H1 (cell line): ENCODE measurements around the gene TPRA1. TPM values are rescaled to one million over a fixed set of nuclear protein-coding genes. Genes with fewer than 3 reads are reported as not detected.

Source experiments
- CTCF ChIA-PET: fragments of 300-600 bp; sonication (Branson Sonifier 250); formaldehyde crosslinking; loops from one replicate; lab custom pipeline; 2021; ENCODE audit not compliant: partially characterized antibody; lab: Charles Lee
- POLR2A ChIA-PET: fragments of 300-600 bp; sonication (Branson Sonifier 250); formaldehyde crosslinking; loops from one replicate; lab custom pipeline; 2021; ENCODE audit warnings: inconsistent platforms; ENCODE audit not compliant: partially characterized antibody; lab: Charles Lee
- DNase-seq, 2 experiments: peaks; one replicate each; pipeline versions ENCODE4 v3.0.0 to v3.0.0-alpha.2; 2010 to 2022; ENCODE audit warnings: low spot score in 2 of 2, low read depth in 1 of 2, mixed read lengths in 1 of 2
- FAIRE-seq: peaks from 2 replicates; lab custom pipeline; 2011; peaks lifted over from hg19 to GRCh38; lab: Jason Lieb, UNC
- H2AFZ ChIP-seq: 2 replicates; pipeline ENCODE4 v1.8.1; 2012; ENCODE audit warnings: low read length, inconsistent platforms
- H2AK5ac ChIP-seq: 2 replicates; pipeline ENCODE4 v1.6.1; 2013; ENCODE audit warnings: low read depth, low read length
- H2BK120ac ChIP-seq: replicated peaks from 2 replicates; pipeline ENCODE3; 2013; ENCODE audit warnings: low read depth, low read length, inconsistent platforms
- H2BK12ac ChIP-seq: 2 replicates; pipeline ENCODE4 v1.6.1; 2013; ENCODE audit warnings: low read depth, low read length
- H2BK15ac ChIP-seq: 2 replicates; pipeline ENCODE4 v1.6.1; 2013; ENCODE audit warnings: low read length
- H2BK20ac ChIP-seq: 2 replicates; pipeline ENCODE4 v1.6.1; 2013; ENCODE audit warnings: low read length
- H2BK5ac ChIP-seq: 2 replicates; pipeline ENCODE4 v1.6.1; 2013; ENCODE audit warnings: low read depth, low read length
- H3K14ac ChIP-seq: 2 replicates; pipeline ENCODE4 v1.6.1; 2013; ENCODE audit warnings: inconsistent platforms; ENCODE audit not compliant: insufficient read length
- H3K18ac ChIP-seq: 2 replicates; pipeline ENCODE4 v1.6.1; 2013; ENCODE audit warnings: low read length; ENCODE audit errors: extremely low read depth
- H3K23ac ChIP-seq: 2 replicates; pipeline ENCODE4 v1.6.1; 2013; ENCODE audit warnings: inconsistent platforms; ENCODE audit not compliant: insufficient read length
- H3K23me2 ChIP-seq: 2 replicates; pipeline ENCODE4 v1.6.1; 2013; ENCODE audit warnings: low read depth, low read length
- H3K27ac ChIP-seq: 2 replicates; pipeline ENCODE4 v1.6.1; 2011; ENCODE audit warnings: low read depth, low read length, inconsistent platforms
- H3K27me3 ChIP-seq, 4 experiments: replicated peaks in 1 of 4; 1 replicate in 1 of 4; 2 replicates in 3 of 4; pipeline versions ENCODE4 v1.6.1 to v1.8.1; 2011 to 2013; ENCODE audit warnings: low read length in 3 of 4, mild to moderate bottlenecking in 3 of 4, inconsistent platforms in 2 of 4, mixed read lengths in 2 of 4, moderate library complexity in 1 of 4; ENCODE audit not compliant: control insufficient read depth in 3 of 4, insufficient read depth in 3 of 4; ENCODE audit errors: extremely low read depth in 1 of 4
- H3K36me3 ChIP-seq, 4 experiments: 2 replicates each; pipeline versions ENCODE4 v1.6.1 to v1.8.1; 2011 to 2013; ENCODE audit warnings: mild to moderate bottlenecking in 4 of 4, low read length in 3 of 4, moderate library complexity in 2 of 4, control low read depth in 1 of 4, inconsistent platforms in 1 of 4; ENCODE audit not compliant: insufficient read depth in 4 of 4, control insufficient read depth in 2 of 4
- H3K4ac ChIP-seq: replicated peaks from 2 replicates; pipeline ENCODE3; 2013; ENCODE audit warnings: low read length, low read depth, mixed read lengths, inconsistent platforms; ENCODE audit not compliant: insufficient read length
- H3K4me1 ChIP-seq, 4 experiments: replicated peaks in 1 of 4; 1 replicate in 1 of 4; 2 replicates in 3 of 4; pipeline versions ENCODE4 v1.6.1 to v1.8.1; 2011 to 2013; ENCODE audit warnings: low read length in 3 of 4, inconsistent platforms in 2 of 4, mixed read lengths in 1 of 4; ENCODE audit not compliant: insufficient read depth in 4 of 4, control insufficient read depth in 3 of 4
- H3K4me2 ChIP-seq, 2 experiments: 2 replicates each; pipeline versions ENCODE4 v1.6.1 to v1.8.1; 2011 to 2013; ENCODE audit warnings: low read depth in 2 of 2, low read length in 2 of 2, control low read depth in 1 of 2, inconsistent platforms in 1 of 2, mild to moderate bottlenecking in 1 of 2; ENCODE audit not compliant: insufficient read depth in 1 of 2
- H3K4me3 ChIP-seq, 4 experiments: fragments of 200-600, 300-600 bp in 1 of 4; sonication (generic), shearing (Covaris generic), sonication (Bioruptor Twin) in 1 of 4; 2 replicates each; pipeline versions ENCODE4 v1.5.1 to v1.8.1; 2011 to 2016; ENCODE audit warnings: low read length in 4 of 4, low read depth in 3 of 4, control low read depth in 2 of 4, inconsistent platforms in 2 of 4, mild to moderate bottlenecking in 2 of 4, mixed read lengths in 1 of 4, moderate library complexity in 1 of 4; ENCODE audit not compliant: insufficient read depth in 2 of 4; ENCODE audit errors: extremely low read depth in 1 of 4
- H3K56ac ChIP-seq: replicated peaks from 2 replicates; pipeline ENCODE3; 2013; ENCODE audit warnings: low read depth, mild to moderate bottlenecking, mixed read lengths, low read length, inconsistent platforms; ENCODE audit not compliant: insufficient read length
- H3K79me1 ChIP-seq: 2 replicates; pipeline ENCODE4 v1.6.1; 2013; ENCODE audit warnings: low read depth, low read length, control low read depth
- H3K79me2 ChIP-seq, 2 experiments: 2 replicates each; pipeline versions ENCODE4 v1.6.1 to v1.8.1; 2012 to 2013; ENCODE audit warnings: low read length in 2 of 2, mild to moderate bottlenecking in 2 of 2, inconsistent platforms in 1 of 2; ENCODE audit not compliant: insufficient read depth in 2 of 2, control insufficient read depth in 1 of 2
- H3K9ac ChIP-seq, 4 experiments: replicated peaks in 1 of 4; 1 replicate in 1 of 4; 2 replicates in 3 of 4; pipeline versions ENCODE4 v1.6.1 to v1.8.1; 2011 to 2013; ENCODE audit warnings: low read depth in 3 of 4, low read length in 3 of 4, control low read depth in 2 of 4, mild to moderate bottlenecking in 2 of 4, moderate library complexity in 2 of 4, inconsistent platforms in 1 of 4; ENCODE audit errors: extremely low read depth in 1 of 4
- H3K9me3 ChIP-seq, 2 experiments: 2 replicates each; pipeline versions ENCODE4 v1.6.1 to v1.8.1; 2012 to 2013; ENCODE audit warnings: mild to moderate bottlenecking in 2 of 2, moderate library complexity in 2 of 2, control low read depth in 1 of 2, inconsistent platforms in 1 of 2, low read depth in 1 of 2, low read length in 1 of 2, mixed read lengths in 1 of 2; ENCODE audit not compliant: insufficient read depth in 2 of 2
- H4K20me1 ChIP-seq, 2 experiments: replicated peaks in 1 of 2; 2 replicates each; pipeline versions ENCODE3 to v1.8.1; 2011 to 2013; ENCODE audit warnings: inconsistent platforms in 2 of 2, low read length in 2 of 2, mild to moderate bottlenecking in 1 of 2; ENCODE audit not compliant: insufficient read depth in 2 of 2, control insufficient read depth in 1 of 2
- H4K5ac ChIP-seq: 2 replicates; pipeline ENCODE4 v1.6.1; 2013; ENCODE audit warnings: low read length, low read depth, mixed read lengths, inconsistent platforms; ENCODE audit not compliant: insufficient read length
- H4K8ac ChIP-seq: 2 replicates; pipeline ENCODE4 v1.8.0; 2013; ENCODE audit warnings: mild to moderate bottlenecking, moderate library complexity, low read length, inconsistent platforms; ENCODE audit not compliant: insufficient read depth; ENCODE audit errors: extremely low read depth
- H4K91ac ChIP-seq: replicated peaks from 2 replicates; pipeline ENCODE3; 2013; ENCODE audit warnings: low read length, mixed read lengths, inconsistent platforms; ENCODE audit not compliant: insufficient read length
- POLR2A ChIP-seq, 2 experiments: IDR thresholded peaks; 1 replicate in 1 of 2; 2 replicates in 1 of 2; pipeline ENCODE4 v1.6.1; 2011; ENCODE audit warnings: low read depth in 2 of 2, low read length in 2 of 2, mild to moderate bottlenecking in 2 of 2; ENCODE audit errors: control extremely low read depth in 1 of 2
- POLR2AphosphoS5 ChIP-seq: IDR thresholded peaks from 2 replicates; pipeline ENCODE4 v1.6.1; 2011; ENCODE audit warnings: low read depth, low read length
- WGBS, 2 experiments: shearing (Covaris generic) in 1 of 2; methylation state at CpG; one replicate each; pipeline versions ENCODE4 v1.1.6 to v1.1.7; 2013 to 2015; ENCODE audit warnings: low lambda C conversion rate in 2 of 2, mixed read lengths in 2 of 2, inconsistent platforms in 1 of 2, low coverage in 1 of 2, missing lambda C conversion rate in 1 of 2; ENCODE audit not compliant: insufficient replicate concordance in 2 of 2, insufficient coverage in 1 of 2, insufficient read length in 1 of 2; ENCODE audit errors: extremely low coverage in 1 of 2, missing lambda C conversion rate in 1 of 2; 5-methylcytosine and 5-hydroxymethylcytosine counted together
- polyA plus RNA-seq, 7 experiments: library from polyadenylated mRNA; depleted of rRNA in 3 of 7; stranded (reverse) in 5 of 7; unstranded in 2 of 7; fragments of >200 nt in 5 of 7; fragments of 200-250 nt in 2 of 7; gene quantifications; 1 replicate in 5 of 7; 2 replicates in 1 of 7; 4 replicates in 1 of 7; pipeline versions ENCODE4 v1.2.1 to v1.2.3, GENCODE V29; 2011 to 2013; ENCODE audit warnings: missing spikeins in 2 of 7, mixed read lengths in 2 of 7
- total RNA-seq: library from RNA; stranded (reverse); fragmentation: NEBNext Ultra II Directional; extraction: Animal tissue kit (Norgen Biotek cat#: 25700); gene quantifications from 2 replicates; pipeline ENCODE4 v1.2.1, GENCODE V29; 2021

The TPRA1 gene
- total and polyA plus RNA-seq, 2 of the 8 experiments (the other 6 are each of a cell fraction or from before 2014, with no cell fraction given): 18.8 to 38.5 TPM

DNA sequence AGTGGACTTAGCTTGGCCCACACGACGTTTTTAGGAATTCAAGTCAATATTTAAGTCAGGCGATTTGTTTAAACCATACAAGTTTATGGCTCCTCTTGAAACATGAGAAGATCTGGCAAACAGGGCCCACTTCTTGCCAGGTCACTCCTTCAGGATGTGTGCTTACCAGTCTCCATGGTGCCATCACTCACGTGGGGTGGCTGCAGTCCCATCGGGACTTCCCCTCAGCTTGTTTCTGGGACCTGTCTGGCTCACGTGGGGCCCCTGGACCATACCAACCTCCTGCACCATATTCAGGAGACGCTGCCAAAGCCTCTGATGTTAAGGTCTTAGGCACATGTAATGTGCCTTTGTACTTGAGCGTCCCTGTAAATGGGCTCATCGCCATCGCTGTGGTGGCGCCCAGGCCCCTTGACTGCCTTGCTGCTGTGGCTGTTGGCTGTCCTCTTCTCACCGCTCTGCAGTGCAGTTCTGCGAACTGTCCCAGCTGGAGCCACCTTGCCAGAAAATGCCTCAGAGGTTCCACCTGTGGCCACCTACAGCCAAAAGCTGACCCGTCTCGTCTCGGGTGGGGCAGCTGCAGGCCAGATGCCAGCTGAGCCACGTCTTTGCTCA, 16.6 kb upstream of the TPRA1 start:
- Histone ChIP-seq H3K27ac (no peak overlapping the region), H3K18ac (no peak overlapping the region), H2BK12ac (no peak overlapping the region), H2BK15ac (no peak overlapping the region), H3K9ac (no peak overlapping the region), H2BK120ac (no peak overlapping the region), H4K5ac (no peak overlapping the region), H2AFZ (no peak overlapping the region), H3K79me1 (peaks cover 13% of the 10 kb centered on the region), H4K8ac (no peak overlapping the region), H3K36me3 (peaks cover 65 to 93% (median 84%) of the 10 kb centered on the region in 4 experiments), H4K91ac (no peak overlapping the region), H3K4ac (no peak overlapping the region), H3K4me1 (no peaks in the 10 kb centered on the region; a peak in 1 of 7 replicates), H3K4me3 (no peak overlapping the region), H2BK5ac (no peak overlapping the region), H3K9me3 (no peaks in the 10 kb centered on the region), H3K27me3 (no peaks in the 10 kb centered on the region), H3K23ac (no peak overlapping the region), H3K23me2 (no peaks in the 10 kb centered on the region), H4K20me1 (peaks cover 18 to 42% of the 10 kb centered on the region in 2 experiments), H2BK20ac (no peak overlapping the region), H2AK5ac (no peak overlapping the region), H3K4me2 (no peak overlapping the region), H3K79me2 (peaks cover 0 to 28% of the 10 kb centered on the region in 2 experiments), H3K56ac (no peak overlapping the region), H3K14ac (no peak overlapping the region)
- POLR2A ChIA-PET: interaction anchor here (1.2 to 12.5 kb wide), 10 partner anchors 8 to 65 kb away, joined by 3 to 182 read pairs (median 5); partner anchors contain the start of genes MCM2 and TPRA1
- WGBS, 2 experiments: 98% methylated on average over 17 of the region's 17 CpGs; no CpG with 5 or more reads in 1 of the 2 experiments
- CTCF ChIA-PET: interaction anchor here (1.1 to 4.8 kb wide), 5 partner anchors 9 to 46 kb away, joined by 3 to 21 read pairs (median 4); partner anchors contain the start of gene MCM2
- DNase-seq (no peak), FAIRE-seq (no peak)
- TF ChIP-seq POLR2A (IDR thresholded peaks at IDR 0.05; ENCODE audit: control extremely low read depth in 1 of 2, low read depth in 2 of 2, low read length in 2 of 2): no peak; a peak in 1 of 3 replicates
- TF ChIP-seq POLR2AphosphoS5: 0 out of 2 replicates have a peak, but pooled peaks have one; percentile 32
